Endothelial cell of hepatic sinusoid (primary cell): ENCODE data around the gene PADI1.

ENCODE experiments used
- in situ Hi-C: cut with HindIII; loops from 2 replicates; pipeline ENCODE4 v1.10.0; 2017; ENCODE audit warnings: low sequenced_read_pairs

PADI1 gene

GRCh38 chr1:17264470-17264869, 59.5 kb downstream of the PADI1 start:
- in situ Hi-C loops = loop anchor here (5.0 kb wide), 2 partner anchors 77 to 88 kb away; no protein-coding TSS in a partner anchor

- in situ Hi-C loops = no loop called here
These were observed 60.2 kb downstream of the PADI1 start for GRCh38 chr1:17265162-17265561.

GRCh38 chr1:17265950-17266349, 61.0 kb downstream of the PADI1 start:
- in situ Hi-C loops = no loop called here

DNA sequence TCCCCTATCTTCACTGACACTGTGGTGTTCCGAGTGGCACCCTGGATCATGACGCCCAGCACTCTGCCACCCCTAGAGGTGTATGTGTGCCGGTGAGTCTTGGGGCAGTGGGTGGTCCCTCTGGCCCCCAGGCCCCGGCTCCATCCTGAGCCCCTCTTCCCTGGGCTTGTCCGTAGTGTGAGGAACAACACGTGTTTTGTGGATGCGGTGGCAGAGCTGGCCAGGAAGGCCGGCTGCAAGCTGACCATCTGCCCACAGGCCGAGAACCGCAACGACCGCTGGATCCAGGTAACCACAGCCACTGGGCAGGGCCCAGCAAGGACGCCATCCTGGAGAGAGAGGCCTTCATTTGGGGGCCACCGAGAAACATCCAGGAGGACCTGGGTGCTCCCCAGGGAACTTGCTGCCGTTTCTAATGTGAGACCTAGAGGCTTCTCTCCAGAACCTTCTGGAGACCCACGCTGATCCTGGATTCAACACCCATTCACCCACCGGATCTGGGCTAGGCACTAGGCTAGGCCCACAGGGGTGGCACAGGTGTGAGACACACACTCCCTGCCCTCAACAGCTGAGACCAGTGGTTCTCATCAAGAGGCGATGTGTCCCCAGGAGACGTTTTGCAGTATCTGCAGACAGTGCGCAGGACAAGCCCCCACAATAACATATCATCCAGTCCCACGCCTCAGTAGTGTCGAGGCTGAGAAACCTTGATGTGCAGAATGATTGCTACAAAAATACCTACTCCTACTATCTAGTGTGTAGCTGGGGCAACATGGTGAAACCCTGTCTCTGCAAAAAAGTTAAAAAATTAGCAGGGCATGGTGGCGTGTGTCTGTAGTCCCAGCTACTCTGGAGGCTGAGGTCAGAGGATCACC, 66.2 kb downstream of the PADI1 start:
- in situ Hi-C loops = loop anchor here (10.0 kb wide), 1 partner anchor 136 kb away; no protein-coding TSS in a partner anchor

GRCh38 chr1:17272066-17272465, 67.1 kb downstream of the PADI1 start:
- in situ Hi-C loops = loop anchor here (10.0 kb wide), 1 partner anchor 137 kb away; no protein-coding TSS in a partner anchor

DNA sequence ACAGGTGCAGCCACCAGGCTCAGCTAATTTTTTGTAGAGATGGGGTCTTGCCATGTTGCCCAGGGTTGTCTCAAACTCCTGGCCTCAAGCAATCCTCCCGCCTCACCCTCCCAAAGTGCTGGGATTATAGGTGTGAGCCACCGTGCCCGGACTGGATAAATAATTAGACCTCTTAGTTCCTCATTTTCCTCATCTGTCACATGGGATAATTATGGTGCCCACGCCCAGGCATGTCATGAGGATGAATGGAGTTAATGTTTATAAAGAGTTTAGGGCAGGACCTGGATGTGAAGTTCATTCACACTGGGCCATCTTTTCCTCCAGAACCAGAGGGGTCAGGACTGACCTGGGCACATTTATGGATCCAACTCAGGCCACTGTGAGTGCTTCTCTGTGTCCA, 67.7 kb downstream of the PADI1 start:
- in situ Hi-C loops = loop anchor here (10.0 kb wide), 1 partner anchor 138 kb away; no protein-coding TSS in a partner anchor

DNA sequence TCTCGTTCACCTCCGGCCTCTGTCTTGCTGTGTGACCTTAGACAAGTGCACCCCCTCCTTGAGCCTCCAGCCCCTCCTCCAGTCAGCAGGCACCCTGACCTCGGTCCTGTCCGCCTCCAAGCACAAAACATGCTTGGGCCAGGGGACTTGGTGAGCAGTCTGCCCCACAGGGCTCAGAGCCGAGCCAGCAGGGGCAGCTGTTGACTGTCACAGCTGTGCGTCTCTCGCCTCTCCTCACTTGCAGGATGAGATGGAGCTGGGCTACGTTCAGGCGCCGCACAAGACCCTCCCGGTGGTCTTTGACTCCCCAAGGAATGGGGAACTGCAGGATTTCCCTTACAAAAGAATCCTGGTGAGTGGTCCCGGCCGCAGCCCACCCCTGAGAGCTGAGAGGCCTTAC, 68.2 kb downstream of the PADI1 start:
- in situ Hi-C loops = loop anchor here (10.0 kb wide), 1 partner anchor 138 kb away; no protein-coding TSS in a partner anchor

GRCh38 chr1:17274186-17275170, 69.5 kb downstream of the PADI1 start:
- in situ Hi-C loops = loop anchor here (10.0 kb wide), 1 partner anchor 140 kb away; no protein-coding TSS in a partner anchor

DNA sequence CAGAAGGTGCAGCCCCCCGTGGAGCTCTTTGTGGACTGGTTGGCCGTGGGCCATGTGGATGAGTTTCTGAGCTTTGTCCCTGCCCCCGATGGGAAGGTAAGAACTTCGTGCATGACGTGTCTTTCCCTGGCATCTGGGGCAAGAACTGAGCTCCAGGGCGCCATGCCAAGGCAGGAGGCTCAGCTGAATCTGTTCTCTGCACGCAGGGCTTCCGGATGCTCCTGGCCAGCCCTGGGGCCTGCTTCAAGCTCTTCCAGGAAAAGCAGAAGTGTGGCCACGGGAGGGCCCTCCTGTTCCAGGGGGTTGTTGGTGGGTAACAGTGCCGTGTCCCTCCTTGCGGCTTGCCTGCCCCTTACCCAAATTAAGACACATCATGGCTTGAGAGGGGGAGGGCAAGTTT, 71.6 kb downstream of the PADI1 start:
- in situ Hi-C loops = loop anchor here (10.0 kb wide), 1 partner anchor 142 kb away; no protein-coding TSS in a partner anchor

DNA sequence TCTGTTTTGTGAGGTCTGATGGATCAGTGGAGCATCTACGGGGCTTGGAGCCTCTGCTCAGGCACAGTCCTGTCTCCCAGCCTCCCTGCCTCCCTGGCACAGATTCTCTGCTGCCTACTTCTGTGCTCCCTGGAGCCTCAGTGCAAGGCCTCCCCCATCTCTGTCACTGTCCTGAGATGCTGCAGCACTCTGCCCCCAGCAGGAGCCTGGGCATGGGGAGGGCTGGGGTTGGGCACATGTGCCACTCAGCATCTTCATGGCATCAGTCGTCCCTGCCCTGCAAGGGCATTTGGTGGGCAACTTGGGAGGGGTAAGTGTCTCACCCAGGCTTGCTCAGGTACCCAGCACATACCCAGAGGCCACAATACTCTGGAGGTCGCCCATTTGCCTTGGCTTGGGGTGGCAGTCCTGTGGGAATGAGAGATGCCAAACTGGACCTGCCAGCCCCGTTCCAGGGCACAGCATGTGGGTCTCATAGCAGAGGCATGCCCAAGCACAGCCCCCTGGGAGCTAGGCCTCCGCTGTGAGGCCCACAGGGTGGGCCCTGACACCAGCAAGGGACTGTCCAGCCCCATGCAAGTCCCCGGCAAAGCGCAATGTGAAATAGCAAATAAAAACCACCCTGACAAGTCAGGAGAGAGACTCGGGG, 72.7 kb downstream of the PADI1 start:
- in situ Hi-C loops = loop anchor here (10.0 kb wide), 1 partner anchor 143 kb away; no protein-coding TSS in a partner anchor

DNA sequence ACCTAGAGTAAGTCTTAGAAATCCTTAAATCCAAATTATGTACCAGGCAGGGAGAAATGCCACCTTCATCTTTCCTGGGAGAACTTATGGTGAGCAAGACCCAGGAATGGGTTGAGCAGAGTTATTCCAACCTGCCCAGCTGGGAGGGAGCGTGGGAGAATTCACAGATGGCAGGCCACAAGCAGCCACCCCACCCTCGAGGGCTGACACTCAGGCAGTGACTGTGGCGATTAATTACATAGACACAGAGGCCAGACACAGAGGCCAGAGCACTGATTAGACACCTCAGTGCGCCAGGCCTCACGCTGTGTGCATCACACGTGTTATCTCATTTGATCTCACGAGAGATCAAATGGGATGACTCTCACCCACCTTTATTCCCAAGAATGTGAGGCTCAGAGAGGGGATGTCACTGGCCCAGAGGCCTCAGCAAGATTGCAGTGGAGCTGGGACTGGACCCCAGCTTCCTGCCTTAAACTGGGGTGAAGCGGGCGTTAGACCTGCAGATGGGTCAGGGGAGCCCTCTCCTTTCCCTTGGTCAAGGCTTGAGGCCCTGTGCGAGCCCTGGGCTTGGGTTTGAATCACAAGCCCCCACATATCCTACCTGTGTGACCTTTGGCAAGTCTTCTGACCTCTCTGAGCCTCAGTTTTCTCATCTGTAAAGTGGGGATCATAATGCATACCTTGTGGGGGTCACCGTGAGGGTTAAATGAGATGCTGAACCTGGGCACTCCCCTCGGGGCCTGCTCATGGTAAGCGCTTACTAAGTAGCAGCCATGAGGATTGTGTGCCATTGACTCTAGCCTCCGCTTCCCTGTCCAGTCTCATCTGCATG, 74.3 kb downstream of the PADI1 start:
- in situ Hi-C loops = loop anchor here (10.0 kb wide), 1 partner anchor 144 kb away; no protein-coding TSS in a partner anchor

DNA sequence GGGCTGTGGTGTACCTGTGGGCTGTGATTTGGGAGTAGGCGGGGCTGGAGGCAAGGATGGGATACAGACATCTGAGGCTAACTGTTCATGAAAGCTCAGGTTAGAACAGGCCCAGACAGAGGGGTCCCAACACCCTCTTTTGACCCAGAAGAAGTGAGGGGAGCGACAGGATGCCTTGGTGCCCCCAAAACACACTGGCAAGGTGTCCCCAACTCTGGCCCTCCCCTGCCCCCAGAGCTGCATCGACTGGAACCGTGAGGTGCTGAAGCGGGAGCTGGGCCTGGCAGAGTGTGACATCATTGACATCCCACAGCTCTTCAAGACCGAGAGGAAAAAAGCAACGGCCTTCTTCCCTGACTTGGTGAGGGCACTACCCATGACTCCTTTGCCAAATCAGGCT, 75.5 kb downstream of the PADI1 start:
- in situ Hi-C loops = no loop called here

GRCh38 chr1:17280894-17281293, 76.0 kb downstream of the PADI1 start:
- in situ Hi-C loops = no loop called here

DNA sequence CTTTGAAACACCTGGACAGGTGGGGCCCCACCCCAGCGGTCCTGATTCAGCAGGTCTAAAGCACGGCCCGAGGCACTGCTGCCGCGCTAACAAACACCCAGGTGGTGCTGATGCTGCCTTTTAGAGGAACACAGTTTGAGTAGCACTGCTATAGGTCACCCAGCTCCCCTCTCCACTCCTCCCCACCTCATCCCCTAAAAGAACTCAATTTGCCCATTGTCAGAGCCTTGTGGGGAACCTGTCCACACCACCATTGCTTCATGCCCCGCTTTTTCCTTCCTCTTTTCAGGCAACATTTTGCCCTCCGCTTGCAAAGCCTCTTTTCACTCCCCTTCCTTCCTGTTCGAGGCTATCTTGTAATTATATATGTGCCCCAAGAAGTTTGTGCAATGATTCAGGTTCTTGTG, 76.8 kb downstream of the PADI1 start:
- in situ Hi-C loops = no loop called here

- in situ Hi-C loops = no loop called here
These were observed 77.9 kb downstream of the PADI1 start for GRCh38 chr1:17282836-17283235.

DNA sequence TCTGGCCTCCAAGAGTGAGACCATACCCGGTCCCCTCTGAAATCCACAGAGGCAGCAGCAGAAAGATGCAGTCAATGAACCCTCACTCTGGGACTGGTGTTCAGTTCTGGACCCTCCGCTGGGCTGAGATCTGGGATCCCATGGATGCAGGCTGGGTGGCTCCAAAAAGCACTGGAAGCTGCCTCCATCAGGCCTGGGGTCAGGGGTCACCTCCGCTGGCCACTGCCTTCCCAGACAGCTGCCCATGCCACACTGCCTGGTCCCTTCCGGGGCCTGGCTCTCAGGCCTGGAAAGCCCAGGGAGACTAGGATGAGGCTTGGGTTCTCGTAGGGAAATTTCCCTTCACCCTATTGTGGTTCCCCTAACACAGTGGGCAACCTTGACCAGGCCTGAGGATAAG, 81.7 kb downstream of the PADI1 start:
- in situ Hi-C loops = loop anchor here (5.0 kb wide), 1 partner anchor 66 kb away; no protein-coding TSS in a partner anchor

GRCh38 chr1:17287130-17287776, 82.3 kb downstream of the PADI1 start:
- in situ Hi-C loops = loop anchor here (5.0 kb wide), 1 partner anchor 65 kb away; no protein-coding TSS in a partner anchor

DNA sequence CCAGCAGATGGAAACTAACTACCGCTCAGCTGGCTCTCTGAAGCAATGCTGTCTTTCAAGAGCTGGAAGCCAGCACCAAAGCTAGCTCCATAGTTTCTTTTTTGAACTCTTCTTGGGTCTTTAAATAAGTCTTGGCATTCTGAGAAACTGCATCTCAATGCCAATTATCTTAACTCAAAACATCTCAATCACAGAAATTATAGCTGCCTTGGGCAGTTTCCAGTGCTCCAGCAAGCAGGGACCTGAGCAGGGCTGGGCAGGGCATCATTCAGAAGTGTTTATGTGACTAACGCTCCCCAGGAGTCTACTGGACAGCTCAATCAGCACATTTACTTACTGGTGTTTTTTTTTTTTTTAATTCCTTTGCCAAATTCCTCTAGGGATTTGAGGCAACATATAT, 84.8 kb downstream of the PADI1 start:
- in situ Hi-C loops = loop anchor here (5.0 kb wide), 1 partner anchor 63 kb away; no protein-coding TSS in a partner anchor

GRCh38 chr1:17290553-17290952, 85.6 kb downstream of the PADI1 start:
- in situ Hi-C loops = no loop called here
